Astrocyte of the hippocampus (primary cell): ENCODE measurements around the gene LMAN1.

Experiments used
- DNase-seq: peaks from one replicate; pipeline ENCODE4 v3.0.0; 2011; ENCODE audit warnings: low read depth, low spot score

The LMAN1 gene

GRCh38 chr18:59305295-59305694, 53.8 kb downstream of the LMAN1 start:
- no peak for DNase-seq

DNA sequence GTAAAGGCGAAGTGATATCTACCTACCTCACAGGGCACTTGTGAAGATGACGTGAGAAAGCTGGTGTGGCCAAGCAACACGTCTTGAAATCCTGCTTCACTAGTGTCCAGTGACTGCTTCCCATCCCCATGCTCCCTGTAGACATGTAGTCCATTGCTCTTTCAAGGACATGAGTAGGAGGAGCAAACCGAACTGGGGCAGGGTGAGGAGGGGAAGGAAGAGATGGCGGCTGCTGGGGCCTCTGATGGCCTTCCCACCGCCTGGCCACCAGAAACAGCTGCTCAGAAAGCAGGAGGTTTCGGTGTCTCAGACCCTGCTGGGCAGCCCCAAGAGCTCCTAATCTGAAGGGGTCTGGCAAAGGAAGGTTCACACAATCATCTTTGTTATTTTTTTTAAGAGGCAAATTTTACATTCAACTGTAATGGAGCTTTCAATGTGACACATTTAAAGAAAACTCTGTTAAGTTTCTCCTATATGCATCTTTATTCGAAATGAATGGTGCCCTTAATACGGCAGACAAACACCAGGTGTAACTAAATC, 55.3 kb downstream of the LMAN1 start:
- no peak for DNase-seq

GRCh38 chr18:59303006-59303405, 56.1 kb downstream of the LMAN1 start:
- no peak for DNase-seq

GRCh38 chr18:59301929-59302328, 57.1 kb downstream of the LMAN1 start:
- DNase-seq = no peak

DNA sequence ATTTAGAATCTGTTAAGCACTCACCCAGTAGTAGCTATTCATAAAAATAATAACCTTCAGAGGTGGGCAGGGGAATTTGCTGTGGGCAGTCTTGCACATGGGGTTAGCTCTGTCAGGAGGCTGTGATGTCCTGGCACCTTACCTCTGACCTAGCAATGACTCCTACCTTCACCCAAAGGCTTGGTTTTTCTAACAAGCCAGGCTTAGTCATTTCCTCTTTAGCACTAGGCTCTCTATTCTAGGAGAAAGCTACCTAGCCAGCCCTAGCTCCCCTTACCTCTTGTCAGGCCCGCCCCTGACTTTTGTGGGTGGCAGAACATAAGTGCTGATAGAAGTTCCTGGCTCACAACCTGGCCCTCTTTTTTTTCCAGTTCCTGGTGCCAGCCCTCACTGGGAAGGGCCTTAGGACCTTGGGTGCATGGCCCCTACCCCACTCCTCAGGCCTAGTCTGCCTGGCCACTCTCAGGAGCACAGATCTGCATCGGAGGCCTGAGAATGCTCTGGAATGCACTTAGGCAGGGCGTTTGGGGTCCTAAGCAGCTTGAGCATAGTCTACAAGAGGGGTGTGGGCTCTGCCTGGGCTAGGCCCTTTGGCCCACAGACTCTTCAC, 58.3 kb downstream of the LMAN1 start:
- DNase-seq = no peak

DNA sequence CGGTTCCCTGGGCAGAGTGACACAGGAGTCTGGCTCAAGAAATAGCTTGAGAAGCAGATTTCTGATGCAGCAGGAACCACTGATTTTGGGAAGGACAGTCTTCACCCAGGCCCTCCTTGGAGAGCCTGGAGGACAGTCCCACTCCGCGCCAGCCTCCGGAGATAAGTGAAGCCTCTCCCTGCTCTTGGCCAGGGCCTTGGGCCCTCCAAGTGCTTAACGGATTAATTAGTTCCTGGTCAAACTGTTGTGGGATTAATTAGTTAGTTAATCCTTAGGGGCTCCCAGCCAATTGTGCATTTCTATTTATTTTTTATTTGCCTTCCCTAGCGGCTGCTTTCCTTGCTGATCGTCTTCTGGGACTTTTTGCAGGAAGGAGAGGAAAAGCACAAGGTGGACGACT, 60.2 kb downstream of the LMAN1 start:
- DNase-seq = no peak

GRCh38 chr18:59293317-59293716, 65.7 kb downstream of the LMAN1 start:
- DNase-seq = no peak

GRCh38 chr18:59286341-59286740, 72.7 kb downstream of the LMAN1 start:
- DNase-seq = no peak

DNA sequence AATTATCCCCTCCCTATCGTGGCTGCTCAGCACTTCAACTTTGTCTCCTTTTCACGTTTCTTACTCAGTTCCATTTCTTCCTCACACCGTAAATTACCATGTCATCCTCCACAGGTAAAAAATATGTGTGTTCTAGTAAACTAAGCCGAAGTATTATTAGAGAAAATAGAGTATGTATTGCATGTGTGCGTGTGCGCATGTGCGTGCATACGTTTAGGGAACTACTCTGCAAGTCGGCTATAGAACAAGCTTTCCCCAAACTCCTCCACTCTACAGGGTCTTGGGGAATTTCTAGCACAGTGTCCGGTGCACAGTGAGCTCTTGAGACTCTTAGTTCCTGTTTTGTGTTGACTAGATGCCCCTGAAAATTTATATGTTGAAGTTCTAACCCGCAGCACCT, 76.7 kb downstream of the LMAN1 start:
- no peak for DNase-seq

GRCh38 chr18:59279722-59280121, 79.3 kb downstream of the LMAN1 start:
- no peak for DNase-seq

DNA sequence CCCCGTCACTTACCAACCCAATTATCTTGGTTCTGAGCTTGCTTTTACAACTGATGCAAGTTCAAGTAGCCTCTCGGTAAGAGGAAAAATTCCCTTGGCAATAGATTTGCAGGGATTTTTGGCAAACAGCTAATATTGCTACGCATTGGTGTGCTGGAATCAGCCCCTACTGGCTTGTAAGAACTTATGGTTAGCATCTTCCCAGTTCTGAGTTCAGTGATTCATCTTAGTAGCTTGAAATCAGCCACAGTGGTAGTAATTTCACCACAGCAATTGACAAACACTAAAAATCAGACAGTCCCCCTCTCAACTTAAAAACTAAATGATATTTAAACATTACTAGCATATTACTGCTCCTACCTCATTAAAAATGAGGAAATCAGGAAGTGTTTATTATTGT, 79.9 kb downstream of the LMAN1 start:
- DNase-seq = no peak

DNA sequence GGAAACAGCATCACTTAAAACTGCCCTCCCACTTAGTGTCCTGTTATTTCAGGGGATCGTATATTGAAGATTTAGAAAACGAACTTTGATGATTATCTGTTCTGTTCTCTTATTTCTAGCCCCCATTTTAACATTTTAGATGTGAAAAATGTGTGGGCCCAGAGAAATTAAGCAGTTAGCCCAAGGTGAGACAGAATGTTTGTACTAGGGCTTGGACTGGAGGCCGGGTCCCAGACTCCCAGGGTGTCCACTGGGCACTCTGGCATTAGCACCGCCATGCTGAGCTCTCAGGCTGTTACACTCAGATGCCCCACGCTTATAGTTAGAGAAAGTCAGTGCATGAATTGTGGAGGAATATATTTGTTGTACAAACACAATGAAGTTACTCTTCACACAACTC, 80.3 kb downstream of the LMAN1 start:
- DNase-seq = no peak
